Mammary epithelial cell (primary cell): ENCODE measurements around the gene KMT2C.

ENCODE experiments used
- CTCF ChIP-seq, 2 donors: IDR thresholded peaks in 1 of 2; conservative IDR thresholded peaks in 1 of 2; 2 replicates each; pipeline ENCODE4 v1.5.1; 2011 to 2012; ENCODE audit warnings: inconsistent platforms in 2 of 2, low read length in 2 of 2, mild to moderate bottlenecking in 2 of 2, control low read depth in 1 of 2, low read depth in 1 of 2; ENCODE audit not compliant: insufficient read depth in 1 of 2; ENCODE audit errors: extremely low read depth in 1 of 2
- EZH2 ChIP-seq: IDR thresholded peaks from 2 replicates; pipeline ENCODE4 v1.6.1; 2012; ENCODE audit warnings: low read length, inconsistent platforms, borderline replicate concordance

GRCh38 chr7:152085131-152085530 is 350.7 kb downstream of the KMT2C start:
- TF ChIP-seq CTCF (conservative IDR thresholded peaks at IDR 0.05 in 1 of 2, IDR thresholded peaks at IDR 0.05 in 1 of 2; ENCODE audit: extremely low read depth in 1 of 2, insufficient read depth in 1 of 2, low read depth in 1 of 2, low read length in 2 of 2) (no peak), EZH2 (no peak)
